Measurements from ENCODE around the gene NEK1. TPM values are rescaled to one million over a fixed set of nuclear protein-coding genes. Genes with fewer than 3 reads are reported as not detected.
"Not testable (repeated sequence)": the region's sequence is repeated elsewhere in the genome, so short reads cannot be mapped to it uniquely, and the experiment has no call there.

The NEK1 gene
- total and polyA plus RNA-seq, 2 of the 4 experiments (the other 2 are of a cell fraction) = 3.3 to 3.9 TPM

DNA sequence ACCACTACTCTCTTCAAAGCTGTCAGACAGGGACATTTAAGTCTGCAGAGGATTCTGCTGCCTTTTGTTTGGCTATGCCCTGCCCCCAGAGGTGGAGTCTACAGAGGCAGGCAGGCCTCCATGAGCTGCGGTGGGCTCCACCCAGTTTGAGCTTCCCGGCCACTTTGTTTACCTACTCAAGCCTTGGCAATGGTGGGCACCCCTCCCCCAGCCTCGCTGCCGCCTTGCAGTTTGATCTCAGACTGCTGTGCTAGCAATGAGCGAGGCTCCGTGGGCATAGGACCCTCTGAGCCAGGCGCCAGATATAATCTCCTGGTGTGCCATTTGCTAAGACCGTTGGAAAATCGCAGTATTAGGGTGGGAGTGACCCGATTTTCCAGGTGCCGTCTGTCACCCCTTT, 112.5 kb downstream of the NEK1 start:
- H3K79me1 ChIP-seq (ENCODE audit: low read depth in 1 of 2, low read length in 2 of 2); H4K20me1 ChIP-seq (ENCODE audit: insufficient read depth, low read length); H2AFZ ChIP-seq (replicated peaks; ENCODE audit: low read length, poor library complexity); H3K9me1 ChIP-seq (ENCODE audit: insufficient read depth, low read length); H3K9me3 ChIP-seq (ENCODE audit: control insufficient read depth, insufficient read depth, low read length); POLR2A ChIA-PET (ENCODE audit: unreplicated experiment); H3K4me2 ChIP-seq (ENCODE audit: low read depth, low read length); H3K4me3 ChIP-seq (ENCODE audit: insufficient read depth, low read depth, low read length); H3K14ac ChIP-seq (replicated peaks; ENCODE audit: low read depth, low read length); H3K18ac ChIP-seq (ENCODE audit: low read depth, low read length); CTCF ChIA-PET; H2AK5ac ChIP-seq (ENCODE audit: low read depth, low read length); H4K91ac ChIP-seq (ENCODE audit: insufficient read depth, low read depth, low read length); DNase-seq; BruUV-seq (replicated peaks); H2AK9ac ChIP-seq (replicated peaks; ENCODE audit: low read depth, low read length, poor library complexity); H3K4me1 ChIP-seq (ENCODE audit: control insufficient read depth, insufficient read depth, low read length); H3K56ac ChIP-seq (ENCODE audit: extremely low read depth, insufficient read depth, low read length); H2BK20ac ChIP-seq (ENCODE audit: low read depth, low read length); H4K5ac ChIP-seq (ENCODE audit: low read depth, low read length); H3K27ac ChIP-seq (ENCODE audit: insufficient read depth, low read length); H3K27me3 ChIP-seq (ENCODE audit: control insufficient read depth, insufficient read depth, low read length); H2BK5ac ChIP-seq (ENCODE audit: low read depth, low read length, poor library complexity, severe bottlenecking); H3K23ac ChIP-seq (ENCODE audit: low read depth, low read length); dilution Hi-C loops (cut with HindIII; ENCODE audit: low sequenced_read_pairs, unreplicated experiment); ATAC-seq (ENCODE audit: low read depth); H3K9ac ChIP-seq (ENCODE audit: low read depth, low read length); H4K8ac ChIP-seq (ENCODE audit: low read depth in 2 of 2, low read length in 2 of 2); H3K4ac ChIP-seq (ENCODE audit: low read depth, low read length); H2BK15ac ChIP-seq (ENCODE audit: low read depth, low read length); H2BK120ac ChIP-seq (ENCODE audit: low read depth, low read length); H3K36me3 ChIP-seq (ENCODE audit: control insufficient read depth, insufficient read depth, low read length): not testable (repeated sequence)
- in situ Hi-C loops (cut with MboI; ENCODE audit: low sequenced_read_pairs) (loop anchor here (25.0 kb wide), 1 partner anchor 1313 kb away; no protein-coding TSS in a partner anchor), intact Hi-C loops (cut with micrococcal nuclease) (loop anchor here (10.0 kb wide), 1 partner anchor 555 kb away; no protein-coding TSS in a partner anchor)
- 100% methylated on average over 1 of the region's 11 CpGs; no CpG with 5 or more reads in 1 of the 2 experiments for WGBS, 2 experiments (ENCODE audit: extremely low coverage in 2 of 2, insufficient read length in 1 of 2)

DNA sequence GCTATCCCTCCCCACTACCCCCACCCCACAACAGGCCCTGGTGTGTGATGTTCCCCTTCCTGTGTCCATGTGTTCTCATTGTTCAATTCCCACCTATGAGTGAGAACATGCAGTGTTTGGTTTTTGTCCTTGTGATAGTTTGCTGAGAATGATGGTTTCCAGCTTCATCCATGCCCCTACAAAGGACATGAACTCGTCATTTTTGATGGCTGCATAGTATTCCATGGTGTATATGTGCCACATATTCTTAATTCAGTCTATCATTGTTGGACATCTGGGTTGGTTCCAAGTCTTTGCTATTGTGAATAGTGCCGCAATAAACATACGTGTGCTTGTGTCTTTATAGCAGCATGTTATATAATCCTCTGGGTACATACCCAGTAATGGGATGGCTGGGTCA, 118.1 kb downstream of the NEK1 start:
- H2AFZ ChIP-seq (replicated peaks; ENCODE audit: low read length, poor library complexity); H2BK5ac ChIP-seq (ENCODE audit: low read depth, low read length, poor library complexity, severe bottlenecking); H3K27me3 ChIP-seq (ENCODE audit: control insufficient read depth, insufficient read depth, low read length); POLR2A ChIA-PET (ENCODE audit: unreplicated experiment); H2BK15ac ChIP-seq (ENCODE audit: low read depth, low read length); BruUV-seq (replicated peaks); H3K27ac ChIP-seq (ENCODE audit: insufficient read depth, low read length); H3K4me2 ChIP-seq (ENCODE audit: low read depth, low read length); dilution Hi-C loops (cut with HindIII; ENCODE audit: low sequenced_read_pairs, unreplicated experiment); ATAC-seq (ENCODE audit: low read depth); H3K14ac ChIP-seq (replicated peaks; ENCODE audit: low read depth, low read length); H3K4ac ChIP-seq (ENCODE audit: low read depth, low read length); H2BK120ac ChIP-seq (ENCODE audit: low read depth, low read length); intact Hi-C loops (cut with micrococcal nuclease); H4K5ac ChIP-seq (ENCODE audit: low read depth, low read length); H4K8ac ChIP-seq (ENCODE audit: low read depth in 2 of 2, low read length in 2 of 2); H3K18ac ChIP-seq (ENCODE audit: low read depth, low read length); H2BK20ac ChIP-seq (ENCODE audit: low read depth, low read length); H3K79me1 ChIP-seq (ENCODE audit: low read depth in 1 of 2, low read length in 2 of 2); H3K23ac ChIP-seq (ENCODE audit: low read depth, low read length); CTCF ChIA-PET; H3K4me3 ChIP-seq (ENCODE audit: insufficient read depth, low read depth, low read length); H4K91ac ChIP-seq (ENCODE audit: insufficient read depth, low read depth, low read length); H2AK9ac ChIP-seq (replicated peaks; ENCODE audit: low read depth, low read length, poor library complexity); H3K9me3 ChIP-seq (ENCODE audit: control insufficient read depth, insufficient read depth, low read length); H3K9ac ChIP-seq (ENCODE audit: low read depth, low read length); H3K36me3 ChIP-seq (ENCODE audit: control insufficient read depth, insufficient read depth, low read length); H3K4me1 ChIP-seq (ENCODE audit: control insufficient read depth, insufficient read depth, low read length); H4K20me1 ChIP-seq (ENCODE audit: insufficient read depth, low read length); H2AK5ac ChIP-seq (ENCODE audit: low read depth, low read length); H3K56ac ChIP-seq (ENCODE audit: extremely low read depth, insufficient read depth, low read length); H3K9me1 ChIP-seq (ENCODE audit: insufficient read depth, low read length); DNase-seq: not testable (repeated sequence)
- no CpG with 5 or more reads among the region's 3 CpGs for WGBS, 2 experiments (ENCODE audit: extremely low coverage in 2 of 2, insufficient read length in 1 of 2)
- in situ Hi-C loops (cut with MboI; ENCODE audit: low sequenced_read_pairs) = loop anchor here (25.0 kb wide), 1 partner anchor 1307 kb away; no protein-coding TSS in a partner anchor

Measured in IMR-90 (cell line).